HPDE6-E6E7 (cell line): ENCODE results near the gene NCKAP5.

ENCODE experiments used
- DNase-seq: peaks from one replicate; pipeline ENCODE4 v3.0.0; 2011; ENCODE audit warnings: missing footprints; ENCODE audit errors: extremely low spot score

The NCKAP5 gene

GRCh38 chr2:133422931-133423351 lies 145.3 kb downstream of the NCKAP5 start:
- no peak for DNase-seq

GRCh38 chr2:133421516-133422324 lies 146.5 kb downstream of the NCKAP5 start:
- DNase-seq = no peak

GRCh38 chr2:133420788-133421187 lies 147.5 kb downstream of the NCKAP5 start:
- no peak for DNase-seq

GRCh38 chr2:133418671-133419070 lies 149.6 kb downstream of the NCKAP5 start:
- no peak for DNase-seq

- no peak for DNase-seq
Measured at GRCh38 chr2:133418021-133418420, 150.2 kb downstream of the NCKAP5 start.

GRCh38 chr2:133417415-133417814 lies 150.8 kb downstream of the NCKAP5 start:
- no peak for DNase-seq

- DNase-seq = no peak
Measured at GRCh38 chr2:133416736-133417135, 151.5 kb downstream of the NCKAP5 start.

- no peak for DNase-seq
Measured at GRCh38 chr2:133416146-133416545, 152.1 kb downstream of the NCKAP5 start.

- no peak for DNase-seq
Measured at GRCh38 chr2:133415210-133415876, 152.9 kb downstream of the NCKAP5 start.

- DNase-seq = no peak
Measured at GRCh38 chr2:133414486-133415209, 153.6 kb downstream of the NCKAP5 start.

- DNase-seq = no peak
Measured at GRCh38 chr2:133413863-133414262, 154.4 kb downstream of the NCKAP5 start.

- no peak for DNase-seq
Measured at GRCh38 chr2:133412694-133413093, 155.6 kb downstream of the NCKAP5 start.

GRCh38 chr2:133411857-133412256 lies 156.4 kb downstream of the NCKAP5 start:
- no peak for DNase-seq

GRCh38 chr2:133411101-133411500 lies 157.2 kb downstream of the NCKAP5 start:
- no peak for DNase-seq

GRCh38 chr2:133409581-133410285 lies 158.5 kb downstream of the NCKAP5 start:
- no peak for DNase-seq

GRCh38 chr2:133408671-133409070 lies 159.6 kb downstream of the NCKAP5 start:
- DNase-seq = no peak

- no peak for DNase-seq
Measured at GRCh38 chr2:133407341-133407740, 160.9 kb downstream of the NCKAP5 start.

GRCh38 chr2:133405252-133405651 lies 163.0 kb downstream of the NCKAP5 start:
- no peak for DNase-seq

GRCh38 chr2:133400411-133400810 lies 167.9 kb downstream of the NCKAP5 start:
- no peak for DNase-seq

- DNase-seq = no peak
Measured at GRCh38 chr2:133393895-133394294, 174.4 kb downstream of the NCKAP5 start.

- peak; percentile 4 for DNase-seq
Measured at GRCh38 chr2:133390156-133390555, 178.1 kb downstream of the NCKAP5 start.

- DNase-seq = no peak
Measured at GRCh38 chr2:133389569-133389968, 178.7 kb downstream of the NCKAP5 start.
